DMS114 treated with DMSO at 0.1 percent for 48 hours (cell line): ENCODE measurements around the gene NDUFS8.
A peak's percentile ranks its signal among the peaks of the same experiment; 100 is the strongest.

ENCODE experiments used
- DNase-seq: peaks from one replicate; lab custom pipeline; 2025; ENCODE audit not compliant: unreplicated experiment; lab: John Stamatoyannopoulos, UW

The NDUFS8 gene

GRCh38 chr11:68002938-68003845 is 27.3 kb upstream of the NDUFS8 start:
- peak; percentile 79 for DNase-seq

- peak; percentile 96 for DNase-seq
Observed at GRCh38 chr11:68003846-68004550, 26.5 kb upstream of the NDUFS8 start, which contains the start of gene UNC93B1. UNC93B1 (minus strand) TSS chr11:68004097; CDS start chr11:68004043, 54 bp downstream.

GRCh38 chr11:68004551-68005335 is 25.7 kb upstream of the NDUFS8 start:
- DNase-seq = no peak

- DNase-seq = no peak
Observed at GRCh38 chr11:68006606-68007166, 23.8 kb upstream of the NDUFS8 start.

- no peak for DNase-seq
Observed at GRCh38 chr11:68007498-68008380, 22.7 kb upstream of the NDUFS8 start.

GRCh38 chr11:68008381-68009337 is 21.8 kb upstream of the NDUFS8 start:
- DNase-seq = no peak

GRCh38 chr11:68009391-68010089 is 20.9 kb upstream of the NDUFS8 start:
- no peak for DNase-seq

GRCh38 chr11:68010090-68011041 is 20.1 kb upstream of the NDUFS8 start, which contains the start of gene ALDH3B1:
ALDH3B1 (plus strand) TSS chr11:68010327; CDS start chr11:68015298, 4,971 bp downstream.
- no peak for DNase-seq

- DNase-seq = no peak
Observed at GRCh38 chr11:68011051-68011943, 19.2 kb upstream of the NDUFS8 start.

GRCh38 chr11:68012044-68012842 is 18.2 kb upstream of the NDUFS8 start:
- no peak for DNase-seq

GRCh38 chr11:68012843-68013610 is 17.5 kb upstream of the NDUFS8 start:
- DNase-seq = no peak

- no peak for DNase-seq
Observed at GRCh38 chr11:68013611-68014156, 16.8 kb upstream of the NDUFS8 start.

- no peak for DNase-seq
Observed at GRCh38 chr11:68014157-68014946, 16.1 kb upstream of the NDUFS8 start.
